ENCODE results near the gene LIN9.

LIN9 gene, protein sequence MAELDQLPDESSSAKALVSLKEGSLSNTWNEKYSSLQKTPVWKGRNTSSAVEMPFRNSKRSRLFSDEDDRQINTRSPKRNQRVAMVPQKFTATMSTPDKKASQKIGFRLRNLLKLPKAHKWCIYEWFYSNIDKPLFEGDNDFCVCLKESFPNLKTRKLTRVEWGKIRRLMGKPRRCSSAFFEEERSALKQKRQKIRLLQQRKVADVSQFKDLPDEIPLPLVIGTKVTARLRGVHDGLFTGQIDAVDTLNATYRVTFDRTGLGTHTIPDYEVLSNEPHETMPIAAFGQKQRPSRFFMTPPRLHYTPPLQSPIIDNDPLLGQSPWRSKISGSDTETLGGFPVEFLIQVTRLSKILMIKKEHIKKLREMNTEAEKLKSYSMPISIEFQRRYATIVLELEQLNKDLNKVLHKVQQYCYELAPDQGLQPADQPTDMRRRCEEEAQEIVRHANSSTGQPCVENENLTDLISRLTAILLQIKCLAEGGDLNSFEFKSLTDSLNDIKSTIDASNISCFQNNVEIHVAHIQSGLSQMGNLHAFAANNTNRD

DNA sequence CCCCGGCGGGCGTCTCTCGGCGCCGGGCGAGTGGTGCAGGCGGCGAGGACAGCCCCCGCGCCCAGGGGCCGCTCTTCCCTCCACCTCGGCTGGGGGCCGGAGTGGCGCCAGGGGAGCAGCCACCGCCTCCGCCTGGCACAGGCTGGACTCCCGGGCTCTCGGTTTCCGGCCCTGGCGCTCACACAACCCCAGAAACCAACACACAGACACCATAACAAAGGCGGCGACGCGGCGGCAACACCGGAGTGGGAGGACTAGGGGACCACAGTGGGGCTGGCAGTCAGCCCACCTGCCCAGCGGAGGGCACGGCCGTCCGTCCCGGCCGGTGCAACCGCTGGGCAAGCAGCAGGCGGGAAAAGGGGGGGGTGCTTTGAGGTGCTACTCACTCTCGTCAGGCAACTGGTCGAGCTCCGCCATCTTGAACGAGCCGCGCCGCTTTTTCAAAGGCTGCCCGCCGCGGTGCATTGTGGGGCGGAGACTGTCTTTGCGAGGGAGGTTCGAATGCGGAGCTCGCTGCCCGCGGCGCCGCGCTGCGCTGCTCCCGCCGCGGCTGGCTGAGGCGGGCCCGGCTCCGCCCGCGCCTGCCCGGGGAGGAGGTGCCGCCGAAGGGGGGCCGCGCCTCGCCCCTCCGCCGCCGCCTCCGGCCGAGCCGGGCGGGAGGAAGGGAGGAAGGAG lies at the start of gene LIN9:
LIN9 (minus strand) TSS at position 442 of the 675 bp plus-strand sequence; CDS start at position 417, 25 bp downstream.
- TF ChIP-seq, protein P1, sequence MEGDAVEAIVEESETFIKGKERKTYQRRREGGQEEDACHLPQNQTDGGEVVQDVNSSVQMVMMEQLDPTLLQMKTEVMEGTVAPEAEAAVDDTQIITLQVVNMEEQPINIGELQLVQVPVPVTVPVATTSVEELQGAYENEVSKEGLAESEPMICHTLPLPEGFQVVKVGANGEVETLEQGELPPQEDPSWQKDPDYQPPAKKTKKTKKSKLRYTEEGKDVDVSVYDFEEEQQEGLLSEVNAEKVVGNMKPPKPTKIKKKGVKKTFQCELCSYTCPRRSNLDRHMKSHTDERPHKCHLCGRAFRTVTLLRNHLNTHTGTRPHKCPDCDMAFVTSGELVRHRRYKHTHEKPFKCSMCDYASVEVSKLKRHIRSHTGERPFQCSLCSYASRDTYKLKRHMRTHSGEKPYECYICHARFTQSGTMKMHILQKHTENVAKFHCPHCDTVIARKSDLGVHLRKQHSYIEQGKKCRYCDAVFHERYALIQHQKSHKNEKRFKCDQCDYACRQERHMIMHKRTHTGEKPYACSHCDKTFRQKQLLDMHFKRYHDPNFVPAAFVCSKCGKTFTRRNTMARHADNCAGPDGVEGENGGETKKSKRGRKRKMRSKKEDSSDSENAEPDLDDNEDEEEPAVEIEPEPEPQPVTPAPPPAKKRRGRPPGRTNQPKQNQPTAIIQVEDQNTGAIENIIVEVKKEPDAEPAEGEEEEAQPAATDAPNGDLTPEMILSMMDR (IDR thresholded peaks at IDR 0.05; ENCODE audit: control extremely low read depth, extremely low read depth, low read depth, missing control alignments), result no peak
- DNase-seq (ENCODE audit: extremely low spot score), result peak; percentile 92
- POLR2A ChIA-PET, result no interaction called here
- CTCF ChIA-PET, result interaction anchor here (0.8 to 3.9 kb wide), 6 partner anchors 16 to 127 kb away, joined by 3 to 19 read pairs (median 6); partner anchors contain the start of gene PARP1

DNA sequence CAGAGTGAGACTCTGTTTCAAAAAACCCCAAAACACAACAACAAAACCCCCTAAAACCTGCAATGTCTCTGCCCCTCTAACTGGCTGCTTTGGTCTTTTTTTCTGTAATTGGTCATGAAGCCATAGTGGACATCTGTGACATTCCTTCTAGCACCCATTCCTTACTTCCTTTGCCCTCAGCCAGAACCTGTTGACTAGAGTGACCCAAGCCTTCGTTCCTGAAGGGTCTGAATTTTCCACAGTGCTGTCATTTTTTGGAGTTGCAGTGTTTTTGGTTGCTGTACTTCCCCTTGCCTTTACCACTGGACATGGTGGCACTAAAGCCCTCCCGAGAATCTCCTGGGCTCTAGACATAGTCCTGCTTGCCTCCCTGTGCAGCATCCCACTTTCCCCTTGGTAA lies 48.5 kb upstream of the LIN9 start:
- POLR2A ChIA-PET, result no interaction called here
- TF ChIP-seq, protein P1 (IDR thresholded peaks at IDR 0.05; ENCODE audit: control extremely low read depth, extremely low read depth, low read depth, missing control alignments), result no peak
- CTCF ChIA-PET, result no interaction called here
- no peak for DNase-seq (ENCODE audit: extremely low spot score)

DNA sequence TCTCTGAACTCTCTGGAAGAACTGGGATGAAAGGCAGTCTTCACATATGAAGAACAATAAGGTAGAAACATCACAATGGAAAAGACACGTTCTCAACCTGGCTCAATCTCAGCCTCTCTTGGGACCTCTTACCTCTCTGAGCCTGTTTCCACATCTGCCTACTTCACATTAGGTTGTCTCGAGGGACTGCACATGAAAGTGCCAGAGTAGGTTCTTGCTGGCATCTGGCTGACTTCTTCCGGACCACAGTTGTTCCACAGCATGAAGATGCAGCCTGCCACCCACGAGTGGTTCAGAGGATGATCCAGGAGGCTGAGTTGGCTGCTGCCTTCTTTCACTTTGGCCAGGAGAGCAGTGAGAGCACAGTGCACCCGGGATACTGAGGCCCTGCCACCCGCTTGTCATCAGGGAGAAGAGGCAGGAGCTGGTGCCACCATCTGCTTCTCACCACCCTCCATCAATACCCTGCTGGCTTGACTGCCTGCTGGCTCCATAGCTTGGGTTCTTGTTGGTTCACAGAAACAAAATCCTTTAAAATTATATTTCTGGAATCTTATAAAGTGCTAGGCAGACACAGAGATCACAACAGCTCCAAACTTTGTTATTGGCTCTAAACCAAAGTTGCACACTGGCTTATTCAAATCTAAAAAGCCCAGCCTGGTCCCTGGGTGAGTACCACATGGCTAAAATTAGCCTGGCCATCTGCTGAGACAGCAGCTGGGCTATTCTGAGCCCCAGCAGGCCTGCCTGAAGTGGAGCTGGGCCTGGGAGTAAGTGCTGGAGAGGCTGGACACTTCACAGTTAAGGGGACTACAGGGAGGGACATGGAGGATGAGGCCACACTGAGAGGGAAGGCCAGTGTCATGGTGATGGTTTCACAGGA lies 46.9 kb upstream of the LIN9 start:
- CTCF ChIA-PET, result interaction anchor here (1.0 to 1.6 kb wide), 6 partner anchors 18 to 230 kb away, joined by 3 to 6 read pairs (median 4); partner anchors contain the start of gene PARP1
- TF ChIP-seq, protein P1 (IDR thresholded peaks at IDR 0.05; ENCODE audit: control extremely low read depth, extremely low read depth, low read depth, missing control alignments), result no peak
- no peak for DNase-seq (ENCODE audit: extremely low spot score)

DNA sequence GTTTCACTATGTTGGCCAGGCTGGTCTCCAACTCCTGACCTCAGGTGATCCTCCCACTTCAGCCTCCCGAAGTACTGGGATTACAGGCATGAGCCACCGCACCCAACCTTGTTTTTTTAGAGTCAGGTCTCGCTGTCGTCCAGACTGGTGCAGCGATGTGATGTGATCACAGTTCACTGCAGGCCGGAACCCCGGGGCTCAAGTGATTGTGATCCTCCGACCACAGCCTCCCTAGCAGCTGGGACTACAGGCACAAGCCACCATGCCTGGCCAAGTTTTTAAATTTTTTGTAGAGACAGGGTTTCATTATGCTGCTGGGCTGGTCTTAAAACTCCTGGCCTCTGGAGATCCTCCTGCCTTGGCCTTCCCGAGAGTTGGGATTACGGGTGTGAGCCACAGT lies 46.1 kb upstream of the LIN9 start:
- ChIA-PET CTCF (interaction anchor here (1.0 to 1.4 kb wide), 2 partner anchors 154 to 230 kb away, joined by 3 read pairs; no protein-coding TSS in a partner anchor), POLR2A (no interaction called here)
- TF ChIP-seq, protein P1 (IDR thresholded peaks at IDR 0.05; ENCODE audit: control extremely low read depth, extremely low read depth, low read depth, missing control alignments), result no peak
- no peak for DNase-seq (ENCODE audit: extremely low spot score)

More for the DNA sequence above, 46.9 kb upstream of the LIN9 start:
- POLR2A ChIA-PET, result no interaction called here

DNA sequence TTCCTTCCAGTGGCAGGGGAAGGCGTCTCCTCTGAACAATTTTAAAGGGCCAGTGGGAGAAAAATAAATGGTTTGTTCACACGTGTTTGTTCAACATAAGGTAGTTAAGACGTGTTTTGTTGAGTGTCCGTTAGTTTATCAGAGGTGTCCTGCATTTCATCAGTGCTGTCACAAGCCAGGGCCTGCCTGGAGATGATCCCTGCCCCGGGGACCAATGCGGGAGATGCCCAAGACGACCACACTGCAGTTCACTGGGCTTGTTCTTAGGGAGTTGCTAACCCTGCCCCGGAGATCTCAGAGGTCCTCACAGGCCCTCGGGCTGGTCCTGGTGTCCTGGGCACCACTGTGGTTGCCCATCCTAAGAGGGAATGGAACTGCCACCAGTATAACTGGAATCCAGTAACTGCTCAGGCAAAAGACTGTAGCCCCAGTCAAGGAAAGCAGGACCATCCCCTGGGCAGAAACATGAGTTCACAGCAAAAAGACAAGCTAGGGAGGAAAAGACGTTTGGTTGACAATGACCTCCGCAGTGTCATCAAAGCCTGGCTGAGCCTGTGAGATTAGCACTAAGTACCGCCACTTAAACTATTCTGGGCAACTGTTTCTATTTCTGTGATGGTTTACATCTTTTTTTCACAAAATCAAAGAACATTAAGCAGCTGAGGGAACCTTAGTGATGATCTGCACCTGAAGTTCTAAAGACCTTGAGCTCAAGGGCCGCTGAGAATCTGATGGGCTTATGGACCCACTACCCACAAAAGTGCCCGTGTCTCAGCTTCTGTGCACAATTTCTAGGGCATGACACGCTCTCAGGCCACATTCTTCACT lies 44.9 kb upstream of the LIN9 start:
- ChIA-PET CTCF (interaction anchor here (0.6 to 2.0 kb wide), 7 partner anchors 8 to 289 kb away, joined by 3 to 10 read pairs (median 4); partner anchors contain the start of gene PARP1), POLR2A (no interaction called here)
- TF ChIP-seq, protein P1 (IDR thresholded peaks at IDR 0.05; ENCODE audit: control extremely low read depth, extremely low read depth, low read depth, missing control alignments), result no peak
- no peak for DNase-seq (ENCODE audit: extremely low spot score)

Data from GM10248 (cell line).